ENCODE results near the gene DENND1A.

GRCh38 chr9:123651273-123651672 is 278.7 kb downstream of the DENND1A start:
- TF ChIP-seq CTCF (conservative IDR thresholded peaks at IDR 0.05; ENCODE audit: low read depth in 2 of 2) (no peak), POLR2AphosphoS5 (IDR thresholded peaks at IDR 0.05; ENCODE audit: low read depth) (no peak), EZH2 (IDR thresholded peaks at IDR 0.05; ENCODE audit: low read depth, unreplicated experiment) (no peak), NANOG (IDR thresholded peaks at IDR 0.05; ENCODE audit: borderline replicate concordance) (no peak), CREB1 (CRISPR knock-in tag; IDR thresholded peaks at IDR 0.05; ENCODE audit: low read depth) (no peak), ZNF114 (CRISPR knock-in tag; IDR thresholded peaks at IDR 0.05) (no peak), EZH2phosphoT487 (IDR thresholded peaks at IDR 0.05; ENCODE audit: unreplicated experiment) (no peak), JUNB (IDR thresholded peaks at IDR 0.05; ENCODE audit: unreplicated experiment) (no peak), STAT1 (IDR thresholded peaks at IDR 0.05; ENCODE audit: unreplicated experiment) (no peak), ZNF331 (CRISPR knock-in tag; IDR thresholded peaks at IDR 0.05; ENCODE audit: low read depth) (no peak)
- TF ChIP-seq, protein P1, sequence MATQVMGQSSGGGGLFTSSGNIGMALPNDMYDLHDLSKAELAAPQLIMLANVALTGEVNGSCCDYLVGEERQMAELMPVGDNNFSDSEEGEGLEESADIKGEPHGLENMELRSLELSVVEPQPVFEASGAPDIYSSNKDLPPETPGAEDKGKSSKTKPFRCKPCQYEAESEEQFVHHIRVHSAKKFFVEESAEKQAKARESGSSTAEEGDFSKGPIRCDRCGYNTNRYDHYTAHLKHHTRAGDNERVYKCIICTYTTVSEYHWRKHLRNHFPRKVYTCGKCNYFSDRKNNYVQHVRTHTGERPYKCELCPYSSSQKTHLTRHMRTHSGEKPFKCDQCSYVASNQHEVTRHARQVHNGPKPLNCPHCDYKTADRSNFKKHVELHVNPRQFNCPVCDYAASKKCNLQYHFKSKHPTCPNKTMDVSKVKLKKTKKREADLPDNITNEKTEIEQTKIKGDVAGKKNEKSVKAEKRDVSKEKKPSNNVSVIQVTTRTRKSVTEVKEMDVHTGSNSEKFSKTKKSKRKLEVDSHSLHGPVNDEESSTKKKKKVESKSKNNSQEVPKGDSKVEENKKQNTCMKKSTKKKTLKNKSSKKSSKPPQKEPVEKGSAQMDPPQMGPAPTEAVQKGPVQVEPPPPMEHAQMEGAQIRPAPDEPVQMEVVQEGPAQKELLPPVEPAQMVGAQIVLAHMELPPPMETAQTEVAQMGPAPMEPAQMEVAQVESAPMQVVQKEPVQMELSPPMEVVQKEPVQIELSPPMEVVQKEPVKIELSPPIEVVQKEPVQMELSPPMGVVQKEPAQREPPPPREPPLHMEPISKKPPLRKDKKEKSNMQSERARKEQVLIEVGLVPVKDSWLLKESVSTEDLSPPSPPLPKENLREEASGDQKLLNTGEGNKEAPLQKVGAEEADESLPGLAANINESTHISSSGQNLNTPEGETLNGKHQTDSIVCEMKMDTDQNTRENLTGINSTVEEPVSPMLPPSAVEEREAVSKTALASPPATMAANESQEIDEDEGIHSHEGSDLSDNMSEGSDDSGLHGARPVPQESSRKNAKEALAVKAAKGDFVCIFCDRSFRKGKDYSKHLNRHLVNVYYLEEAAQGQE (IDR thresholded peaks at IDR 0.05; ENCODE audit: unreplicated experiment), result no peak
- TF ChIP-seq, protein P2, sequence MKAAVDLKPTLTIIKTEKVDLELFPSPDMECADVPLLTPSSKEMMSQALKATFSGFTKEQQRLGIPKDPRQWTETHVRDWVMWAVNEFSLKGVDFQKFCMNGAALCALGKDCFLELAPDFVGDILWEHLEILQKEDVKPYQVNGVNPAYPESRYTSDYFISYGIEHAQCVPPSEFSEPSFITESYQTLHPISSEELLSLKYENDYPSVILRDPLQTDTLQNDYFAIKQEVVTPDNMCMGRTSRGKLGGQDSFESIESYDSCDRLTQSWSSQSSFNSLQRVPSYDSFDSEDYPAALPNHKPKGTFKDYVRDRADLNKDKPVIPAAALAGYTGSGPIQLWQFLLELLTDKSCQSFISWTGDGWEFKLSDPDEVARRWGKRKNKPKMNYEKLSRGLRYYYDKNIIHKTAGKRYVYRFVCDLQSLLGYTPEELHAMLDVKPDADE (IDR thresholded peaks at IDR 0.05), result no peak
